Measurements from ENCODE around the gene DYNLT4.
"Not testable (repeated sequence)": the region's sequence is repeated elsewhere in the genome, so short reads cannot be mapped to it uniquely, and the experiment has no call there.

The DYNLT4 gene

DNA sequence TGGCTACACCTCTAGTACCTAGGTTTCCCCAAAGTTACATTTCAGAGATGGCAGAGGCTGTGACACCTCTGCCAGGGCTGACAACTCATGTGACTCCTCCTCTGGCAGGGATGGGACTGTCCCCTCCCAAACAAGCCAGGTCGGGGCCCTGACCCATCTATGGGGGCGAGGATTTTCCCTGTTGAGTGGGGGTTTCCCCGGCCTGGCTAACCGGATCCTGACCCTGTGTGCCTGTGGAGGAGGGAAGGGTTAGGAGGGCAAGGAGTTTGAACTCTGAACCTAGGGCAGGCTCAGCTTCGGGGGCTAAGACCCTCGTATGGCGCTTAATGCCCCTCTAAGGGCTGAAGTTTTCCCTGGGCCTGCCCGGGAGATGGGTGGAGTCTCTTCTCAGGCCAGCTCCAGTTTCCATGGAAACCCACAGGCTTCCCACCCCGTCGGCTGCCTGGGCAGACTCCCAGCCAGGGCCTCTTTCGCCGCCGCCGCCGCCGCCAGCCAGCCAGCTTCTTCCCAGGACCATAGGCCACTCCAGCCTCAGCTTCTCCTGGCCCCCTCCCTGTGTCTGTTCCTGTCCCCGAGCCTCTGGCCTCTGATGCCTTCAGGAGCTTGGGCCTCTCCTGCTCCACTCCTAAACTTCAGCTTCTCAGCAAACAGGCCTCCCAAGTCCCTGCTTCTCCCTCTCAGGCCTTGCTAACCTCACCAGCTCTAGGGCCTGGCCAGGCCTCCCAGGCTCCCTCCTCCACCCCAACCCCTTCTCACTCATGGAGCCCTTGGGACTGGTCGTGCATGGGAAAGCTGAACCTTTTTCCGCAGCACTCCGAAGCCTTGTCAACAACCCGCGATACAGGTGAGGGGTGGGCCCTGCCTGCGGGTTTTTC lies 1.1 kb upstream of the DYNLT4 start, which contains the start of gene BTBD19:
Gene BTBD19, plus strand, starts transcription at position 461 of the 875 bp plus-strand sequence. Its CDS starts 298 bp downstream, at position 759.
- no peak for FAIRE-seq

DNA sequence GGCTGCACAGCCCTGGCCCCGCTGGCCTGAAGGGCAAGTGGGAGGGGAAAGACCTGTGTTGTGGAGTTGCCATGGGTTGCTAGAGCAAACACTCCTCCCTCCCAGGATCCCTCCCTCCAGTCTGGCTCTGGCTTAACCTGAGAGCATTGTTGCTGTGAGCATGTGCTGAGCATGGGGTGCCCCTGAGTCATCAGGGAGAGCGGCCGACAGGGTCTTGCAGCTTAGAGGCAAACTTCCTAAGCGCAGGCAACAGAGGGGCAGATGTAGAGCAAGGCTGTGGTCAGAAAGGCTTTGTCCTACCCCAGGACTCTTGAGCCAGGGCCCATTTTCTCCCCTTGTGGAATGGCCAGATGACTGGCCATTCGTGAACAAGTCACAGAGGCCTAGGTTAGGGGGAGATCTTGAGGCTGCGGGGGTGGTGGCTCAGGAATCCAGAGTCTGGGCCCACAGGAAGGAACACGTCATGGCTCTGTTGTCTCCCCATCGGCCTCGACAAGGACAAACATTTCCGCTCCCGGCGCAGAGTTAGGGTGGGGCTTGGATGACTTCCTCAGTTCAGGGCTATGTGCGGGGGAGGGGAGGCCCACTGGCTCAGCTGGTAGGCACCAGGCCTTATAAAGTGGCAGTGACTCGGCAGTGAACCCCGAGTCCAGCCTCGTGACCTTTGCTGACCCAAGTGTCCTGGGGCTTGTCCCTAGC lies 362 bp upstream of the DYNLT4 start:
- no peak for FAIRE-seq

DNA sequence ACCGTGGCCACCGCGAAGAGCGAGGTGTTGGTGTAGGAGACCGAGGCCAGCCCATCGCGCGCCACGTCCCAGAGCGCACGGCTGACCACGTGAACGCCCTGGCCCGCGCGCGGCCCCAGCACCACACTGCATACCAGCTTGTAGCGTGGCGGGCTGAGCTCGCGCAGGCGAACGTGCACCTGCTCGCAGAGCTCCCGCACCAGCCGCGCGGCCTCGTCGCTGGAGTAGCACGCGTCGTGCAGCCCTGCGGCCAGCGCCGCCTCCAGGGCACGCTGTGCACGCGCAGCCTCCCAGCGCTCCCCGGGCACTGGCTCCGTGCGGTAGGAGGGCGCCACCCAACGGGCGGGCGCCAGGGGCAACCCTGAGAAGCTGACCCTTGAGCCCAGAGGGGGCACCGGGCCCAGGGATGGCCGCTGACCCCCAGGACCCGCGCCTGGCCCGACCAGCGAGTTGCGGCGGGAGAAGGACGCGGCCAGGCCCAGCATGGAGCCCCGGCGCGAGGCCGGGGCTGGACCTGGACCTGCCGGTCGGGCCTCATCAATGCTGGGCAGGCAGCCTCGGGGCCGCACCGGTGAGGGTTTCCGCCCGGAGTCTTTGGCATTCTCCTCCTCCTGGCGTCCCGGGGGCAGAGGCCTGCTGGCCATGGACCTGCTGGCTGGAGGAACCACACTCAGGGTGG lies 987 bp downstream of the DYNLT4 start:
- no peak for FAIRE-seq

DNA sequence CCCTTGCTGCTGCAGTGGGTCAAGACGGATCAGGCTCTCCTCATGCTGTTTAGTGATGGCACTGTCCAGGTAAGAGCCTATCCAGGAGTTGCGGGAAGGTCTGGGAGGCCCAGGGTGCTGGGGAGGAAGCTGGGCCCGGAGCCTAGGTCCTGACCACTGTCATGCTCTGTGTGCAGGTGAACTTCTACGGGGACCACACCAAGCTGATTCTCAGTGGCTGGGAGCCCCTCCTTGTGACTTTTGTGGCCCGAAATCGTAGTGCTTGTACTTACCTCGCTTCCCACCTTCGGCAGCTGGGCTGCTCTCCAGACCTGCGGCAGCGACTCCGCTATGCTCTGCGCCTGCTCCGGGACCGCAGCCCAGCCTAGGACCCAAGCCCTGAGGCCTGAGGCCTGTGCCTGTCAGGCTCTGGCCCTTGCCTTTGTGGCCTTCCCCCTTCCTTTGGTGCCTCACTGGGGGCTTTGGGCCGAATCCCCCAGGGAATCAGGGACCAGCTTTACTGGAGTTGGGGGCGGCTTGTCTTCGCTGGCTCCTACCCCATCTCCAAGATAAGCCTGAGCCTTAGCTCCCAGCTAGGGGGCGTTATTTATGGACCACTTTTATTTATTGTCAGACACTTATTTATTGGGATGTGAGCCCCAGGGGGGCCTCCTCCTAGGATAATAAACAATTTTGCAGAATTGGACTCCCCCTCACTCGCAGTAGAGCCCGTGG lies 1.7 kb downstream of the DYNLT4 start:
- no peak for FAIRE-seq

DNA sequence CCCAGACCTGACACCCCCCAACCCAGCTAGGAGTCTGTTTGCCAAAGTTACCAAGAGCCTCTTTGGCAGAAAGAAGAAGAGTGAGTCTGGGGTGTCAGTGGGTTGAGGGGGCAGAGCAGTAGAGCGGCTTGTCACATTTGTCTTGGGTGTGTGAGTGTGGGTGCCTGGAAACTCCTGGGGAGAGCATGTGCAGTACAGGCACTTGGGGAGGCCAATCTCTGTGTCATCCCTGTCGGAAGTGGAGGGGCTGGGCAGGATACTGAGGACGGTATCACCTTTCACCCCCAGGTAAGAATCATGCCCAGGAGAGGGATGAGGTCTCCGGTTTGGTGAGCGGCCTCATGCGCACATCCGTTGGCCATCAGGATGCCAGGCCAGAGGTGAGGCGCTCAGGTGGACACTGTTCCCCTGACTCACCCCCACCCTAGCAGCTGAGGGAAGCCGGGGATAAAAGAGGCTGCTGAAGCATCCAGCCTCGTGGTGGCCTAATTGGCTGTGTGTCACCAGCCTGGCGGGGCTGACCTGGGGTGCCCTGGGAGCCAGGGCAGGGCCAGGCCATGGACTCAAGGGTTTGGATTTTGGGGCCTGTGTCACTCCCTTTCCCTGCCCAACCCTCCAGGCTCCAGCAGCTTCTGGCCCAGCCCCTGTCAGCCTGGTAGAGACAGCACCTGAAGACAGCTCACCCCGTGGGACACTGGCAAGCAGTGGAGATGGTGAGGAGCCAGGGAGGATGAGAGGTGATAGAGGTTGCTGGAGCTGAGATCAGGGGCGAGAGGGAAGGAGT lies 3.6 kb downstream of the DYNLT4 start:
- no peak for FAIRE-seq

- FAIRE-seq, result no peak
Measured at GRCh38 chr1:44803062-44803311, 4.2 kb downstream of the DYNLT4 start.

- no peak for FAIRE-seq
Measured at GRCh38 chr1:44802306-44803061, 4.7 kb downstream of the DYNLT4 start.

GRCh38 chr1:44801491-44802305 lies 5.5 kb downstream of the DYNLT4 start:
- FAIRE-seq, result no peak

DNA sequence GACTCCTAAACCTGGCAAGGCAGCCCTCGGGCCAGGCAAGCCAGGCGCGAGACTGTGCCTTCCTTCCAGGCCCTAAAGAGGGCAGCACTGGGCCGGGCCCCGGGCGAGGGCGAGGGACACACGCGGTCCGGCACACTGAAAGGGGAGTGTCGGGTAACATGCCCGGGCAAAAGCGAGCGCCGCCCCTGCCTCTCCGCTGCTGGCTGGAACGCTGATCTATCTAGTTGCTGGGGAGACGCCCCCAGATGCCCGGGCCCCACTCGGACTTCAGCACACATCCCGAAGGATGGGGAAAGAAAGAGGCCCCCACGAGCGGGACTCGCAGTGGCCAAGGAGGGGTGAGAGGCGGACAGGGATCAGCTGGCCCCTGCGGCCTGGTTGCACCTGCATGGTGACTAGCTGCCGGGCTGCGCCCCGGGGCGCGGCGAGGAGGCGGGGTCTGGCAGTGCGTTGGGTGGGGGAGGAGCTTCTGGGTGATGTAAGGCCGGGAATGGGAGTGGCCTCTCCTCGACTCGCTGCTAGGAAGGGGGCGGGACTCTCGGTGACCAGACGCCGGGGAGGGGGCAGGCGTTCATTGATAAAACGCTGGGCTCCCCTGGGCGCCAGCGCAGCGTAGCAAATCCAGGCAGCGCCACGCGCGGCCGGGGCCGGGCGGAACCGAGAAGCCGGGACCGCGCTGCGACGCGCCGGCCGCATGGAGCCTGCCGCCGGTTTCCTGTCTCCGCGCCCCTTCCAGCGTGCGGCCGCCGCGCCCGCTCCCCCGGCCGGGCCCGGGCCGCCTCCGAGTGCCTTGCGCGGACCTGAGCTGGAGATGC lies 7.2 kb downstream of the DYNLT4 start, which contains the start of gene PLK3:
Gene PLK3, plus strand, starts transcription at position 608 of the 815 bp plus-strand sequence. Its CDS starts 87 bp downstream, at position 695.
- no peak for FAIRE-seq

- FAIRE-seq, result no peak
Measured at GRCh38 chr1:44798481-44799365, 8.4 kb downstream of the DYNLT4 start.

DNA sequence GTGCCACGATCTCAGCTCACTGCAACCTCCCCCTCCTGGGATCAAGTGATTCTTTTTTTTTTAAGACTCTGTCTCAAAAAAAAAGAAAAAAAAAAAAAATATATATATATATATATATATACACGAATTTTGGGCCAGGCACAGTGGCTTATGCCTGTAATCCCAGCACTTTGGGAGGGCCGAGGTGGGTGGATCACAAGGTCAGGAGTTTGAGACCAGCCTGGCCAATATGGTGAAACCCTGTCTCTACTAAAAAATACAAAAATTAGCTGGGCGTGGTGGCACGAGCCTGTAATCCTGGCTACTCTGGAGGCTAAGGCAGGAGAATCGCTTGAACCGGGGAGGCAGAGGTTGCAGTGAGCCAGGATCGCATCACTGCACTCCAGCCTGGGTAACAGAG lies 9.3 kb downstream of the DYNLT4 start:
- not testable (repeated sequence) for FAIRE-seq

GRCh38 chr1:44792736-44793502 lies 14.2 kb downstream of the DYNLT4 start:
- no peak for FAIRE-seq

- FAIRE-seq, result no peak
Measured at GRCh38 chr1:44790968-44791801, 16.0 kb downstream of the DYNLT4 start.

DNA sequence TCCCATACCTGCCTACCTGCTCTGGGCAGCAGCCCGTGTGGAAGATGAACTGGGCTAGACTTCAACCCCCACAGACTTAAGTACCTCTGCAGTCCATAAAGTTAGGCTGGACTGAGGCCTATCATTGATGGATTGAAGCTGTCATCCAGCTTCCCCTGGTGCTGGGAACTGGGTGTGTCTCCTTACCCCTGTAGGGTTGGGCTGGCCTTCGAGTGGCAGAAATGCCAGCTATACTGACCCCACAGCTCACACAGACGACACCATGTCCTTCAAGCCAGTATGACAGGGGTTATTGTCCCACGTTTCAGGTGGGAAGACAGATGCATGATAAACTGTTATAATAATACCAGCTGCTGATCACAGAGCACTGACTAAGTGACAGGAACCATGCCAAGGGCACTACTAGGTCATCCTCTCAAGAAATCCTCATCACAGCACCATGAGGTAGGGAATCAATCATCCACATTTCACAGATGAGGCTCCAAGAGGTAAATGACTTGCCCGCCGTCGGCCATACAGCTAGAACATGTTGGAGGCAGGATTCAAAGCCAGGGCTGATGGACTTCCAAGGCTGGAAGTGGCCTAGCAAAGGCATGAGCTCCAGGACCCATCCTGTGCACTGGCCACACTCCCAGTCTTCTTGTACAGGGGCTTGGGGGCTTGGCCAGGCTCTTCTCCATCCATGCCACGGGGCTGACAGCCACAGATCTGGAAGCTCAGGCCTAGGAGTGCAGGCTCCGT lies 18.9 kb downstream of the DYNLT4 start, which contains the start of gene BEST4:
Gene BEST4, minus strand, starts transcription at position 51 of the 741 bp plus-strand sequence. CDS start 465 bp downstream, outside the sequence.
- no peak for FAIRE-seq

DNA sequence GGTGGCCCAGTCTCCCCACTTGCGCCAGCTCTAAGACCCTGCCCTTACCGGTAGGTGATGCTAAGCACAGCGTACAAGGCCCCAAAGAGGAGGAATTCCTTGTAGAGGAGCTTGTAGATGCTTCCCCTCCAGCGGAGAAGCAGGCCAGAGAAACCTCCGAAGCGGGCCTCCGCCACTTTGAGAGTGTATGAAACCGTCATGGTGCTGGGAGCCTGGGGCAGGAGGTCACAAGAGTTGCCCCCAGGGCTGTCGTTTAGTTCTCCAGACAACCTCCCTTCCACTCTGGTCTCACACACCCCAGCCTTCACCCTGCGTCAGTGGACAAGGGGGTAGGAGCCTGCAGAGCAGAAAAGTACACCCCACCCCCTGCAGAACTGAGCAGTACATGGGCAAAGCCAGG lies 19.6 kb downstream of the DYNLT4 start:
- no peak for FAIRE-seq
